Subcutaneous abdominal adipose tissue (tissue), 5 donors: ENCODE data around the gene RNF224.
"Not testable (repeated sequence)": the region's sequence is repeated elsewhere in the genome, so short reads cannot be mapped to it uniquely, and the experiment has no call there.

Experiments used
- H3K27ac ChIP-seq: one replicate; pipeline ENCODE4 v1.7.0; 2013; ENCODE audit warnings: low read depth, mild to moderate bottlenecking, inconsistent platforms, low read length, moderate library complexity
- H3K27me3 ChIP-seq, 5 donors: one replicate each; pipeline ENCODE4 v1.7.0; 2013; ENCODE audit warnings: low read length in 5 of 5, inconsistent platforms in 1 of 5; ENCODE audit not compliant: control insufficient read depth in 5 of 5, insufficient read depth in 4 of 5
- H3K36me3 ChIP-seq, 5 donors: one replicate each; pipeline ENCODE4 v1.7.0; 2013; ENCODE audit warnings: low read length in 5 of 5; ENCODE audit not compliant: control insufficient read depth in 5 of 5, insufficient read depth in 5 of 5
- H3K4me1 ChIP-seq, 5 donors: one replicate each; pipeline ENCODE4 v1.7.0; 2013; ENCODE audit warnings: low read length in 5 of 5, mild to moderate bottlenecking in 3 of 5, moderate library complexity in 1 of 5; ENCODE audit not compliant: control insufficient read depth in 5 of 5, insufficient read depth in 5 of 5
- H3K4me3 ChIP-seq, 5 donors: one replicate each; pipeline ENCODE4 v1.7.0; 2013; ENCODE audit warnings: low read length in 5 of 5, low read depth in 1 of 5
- H3K9ac ChIP-seq, 5 donors: one replicate each; pipeline ENCODE4 v1.7.0; 2013; ENCODE audit warnings: low read length in 5 of 5, mild to moderate bottlenecking in 4 of 5, moderate library complexity in 3 of 5
- H3K9me3 ChIP-seq, 5 donors: one replicate each; pipeline ENCODE4 v1.7.0; 2013; ENCODE audit warnings: low read length in 5 of 5; ENCODE audit not compliant: control insufficient read depth in 5 of 5
- donor health status: healthy.
- donor health status: healthy.
- donor health status: healthy.
- donor health status: healthy.
- donor health status: healthy.

RNF224 gene

GRCh38 chr9:137253717-137254623 is 26.7 kb downstream of the RNF224 start:
- Histone ChIP-seq H3K4me3 (peak overlapping the region; percentile 50 to 95 (median 81)), H3K9me3 (no peaks in the 10 kb centered on the region), H3K27me3 (no peaks in the 10 kb centered on the region), H3K9ac (peak overlapping the region in 4 of 5 donors; percentile 68 to 85 (median 80)), H3K36me3 (peaks cover 0 to 15% (median 13%) of the 10 kb centered on the region in 5 donors), H3K4me1 (peaks cover 7 to 45% (median 38%) of the 10 kb centered on the region in 5 donors), H3K27ac (peak overlapping the region; percentile 62)

- no peaks in the 10 kb centered on the region for H3K9me3 ChIP-seq
- H3K4me3 ChIP-seq, result peak within 1 kb of the TSS; percentile 81 to 98 (median 91)
- no peaks in the 10 kb centered on the region for H3K27me3 ChIP-seq
- H3K27ac ChIP-seq, result peak within 1 kb of the TSS; percentile 62
- peaks cover 7 to 45% (median 38%) of the 10 kb centered on the region in 5 donors for H3K4me1 ChIP-seq
- peaks cover 0 to 19% (median 17%) of the 10 kb centered on the region in 5 donors for H3K36me3 ChIP-seq
- peak within 1 kb of the TSS; percentile 28 to 94 (median 83) for H3K9ac ChIP-seq
These were observed 27.5 kb downstream of the RNF224 start, which contains the start of gene NELFB for GRCh38 chr9:137254624-137255447. Gene NELFB (plus strand): TSS chr9:137255327.

GRCh38 chr9:137255448-137256114 is 28.3 kb downstream of the RNF224 start:
- no peaks in the 10 kb centered on the region for H3K27me3 ChIP-seq
- peaks cover 7 to 37% (median 32%) of the 10 kb centered on the region in 5 donors for H3K4me1 ChIP-seq
- H3K9ac ChIP-seq, result peak overlapping the region; percentile 28 to 94 (median 83)
- peak overlapping the region; percentile 54 for H3K27ac ChIP-seq
- peak overlapping the region; percentile 81 to 98 (median 91) for H3K4me3 ChIP-seq
- peaks cover 0 to 19% (median 17%) of the 10 kb centered on the region in 5 donors for H3K36me3 ChIP-seq
- no peaks in the 10 kb centered on the region for H3K9me3 ChIP-seq

- no peaks in the 10 kb centered on the region for H3K27me3 ChIP-seq
- no peak overlapping the region for H3K27ac ChIP-seq
- H3K36me3 ChIP-seq, result peaks cover 0 to 19% (median 17%) of the 10 kb centered on the region in 5 donors
- H3K4me3 ChIP-seq, result peak overlapping the region; percentile 81 to 98 (median 91)
- H3K9me3 ChIP-seq, result no peaks in the 10 kb centered on the region
- H3K9ac ChIP-seq, result peak overlapping the region in 2 of 5 donors; percentile 88 to 94
- peaks cover 7 to 32% (median 30%) of the 10 kb centered on the region in 5 donors for H3K4me1 ChIP-seq
These were observed 29.1 kb downstream of the RNF224 start for GRCh38 chr9:137256362-137256761.

GRCh38 chr9:137256856-137257255 is 29.6 kb downstream of the RNF224 start:
- no peaks in the 10 kb centered on the region for H3K27me3 ChIP-seq
- H3K9ac ChIP-seq, result peak overlapping the region in 3 of 5 donors; percentile 26 to 94 (median 39)
- no peaks in the 10 kb centered on the region for H3K9me3 ChIP-seq
- peaks cover 7 to 32% (median 30%) of the 10 kb centered on the region in 5 donors for H3K4me1 ChIP-seq
- peak overlapping the region in 4 of 5 donors; percentile 81 to 95 (median 87) for H3K4me3 ChIP-seq
- peaks cover 0 to 19% (median 17%) of the 10 kb centered on the region in 5 donors for H3K36me3 ChIP-seq
- H3K27ac ChIP-seq, result no peak overlapping the region

GRCh38 chr9:137262173-137262908 is 35.0 kb downstream of the RNF224 start:
- not testable (repeated sequence) for H3K27me3 ChIP-seq, H3K9me3 ChIP-seq, H3K4me3 ChIP-seq, H3K27ac ChIP-seq, H3K9ac ChIP-seq, H3K4me1 ChIP-seq
- peaks cover 0 to 46% (median 43%) of the 10 kb centered on the region in 5 donors for H3K36me3 ChIP-seq

- peaks cover 0 to 2% (median 2%) of the 10 kb centered on the region in 5 donors for H3K4me1 ChIP-seq
- H3K27ac ChIP-seq, result no peak overlapping the region
- no peak overlapping the region for H3K4me3 ChIP-seq
- peaks cover 0 to 51% (median 45%) of the 10 kb centered on the region in 5 donors for H3K36me3 ChIP-seq
- H3K9ac ChIP-seq, result no peak overlapping the region
- no peaks in the 10 kb centered on the region for H3K27me3 ChIP-seq
- H3K9me3 ChIP-seq, result no peaks in the 10 kb centered on the region
These were observed 35.6 kb downstream of the RNF224 start for GRCh38 chr9:137262909-137263285.

GRCh38 chr9:137263506-137263905 is 36.2 kb downstream of the RNF224 start:
- no peak overlapping the region for H3K27ac ChIP-seq
- H3K9ac ChIP-seq, result no peak overlapping the region
- H3K4me3 ChIP-seq, result no peak overlapping the region
- H3K36me3 ChIP-seq, result peaks cover 0 to 56% (median 46%) of the 10 kb centered on the region in 5 donors
- no peaks in the 10 kb centered on the region for H3K9me3 ChIP-seq
- H3K27me3 ChIP-seq, result no peaks in the 10 kb centered on the region
- H3K4me1 ChIP-seq, result peaks cover 0 to 8% (median 4%) of the 10 kb centered on the region in 5 donors

GRCh38 chr9:137264067-137264466 is 36.8 kb downstream of the RNF224 start:
- Histone ChIP-seq H3K27me3 (no peaks in the 10 kb centered on the region), H3K36me3 (peaks cover 0 to 57% (median 46%) of the 10 kb centered on the region in 5 donors), H3K9me3 (no peaks in the 10 kb centered on the region), H3K4me3 (no peak overlapping the region), H3K9ac (no peak overlapping the region), H3K4me1 (peaks cover 3 to 14% (median 9%) of the 10 kb centered on the region in 5 donors), H3K27ac (no peak overlapping the region)
